RWPE1 (cell line): ENCODE results near the gene CDCA4.

ENCODE experiments used
- CTCF ChIA-PET: fragments of 350-600 bp; sonication (Branson Sonifier 250); formaldehyde crosslinking; extraction: SDS; loops from one replicate; lab custom pipeline; 2021; lab: Yijun Ruan, JAX
- POLR2A ChIA-PET: fragments of 400-600 bp; formaldehyde crosslinking; extraction: SDS; loops from one replicate; lab custom pipeline; 2020; ENCODE audit warnings: antibody characterized with exemption; ENCODE audit not compliant: low non-redundant PET; lab: Yijun Ruan, JAX
- DNase-seq: peaks from one replicate; pipeline ENCODE4 v3.0.0; 2012; ENCODE audit warnings: low spot score
- H3K27ac ChIP-seq: fragments of 450-650 bp; 2 replicates; pipeline ENCODE4 v1.5.1; 2017
- CTCF ChIP-seq: fragments of 450-650 bp; conservative IDR thresholded peaks from 2 replicates; pipeline ENCODE4 v1.5.1; 2017; ENCODE audit warnings: low read depth, mild to moderate bottlenecking

The CDCA4 gene

GRCh38 chr14:104968153-104968527 lies 52.7 kb downstream of the CDCA4 start:
- CTCF ChIA-PET = interaction anchor here (1.0 kb wide), 1 partner anchor 72 kb away, joined by 3 read pairs; no protein-coding TSS in a partner anchor
- no peak for TF ChIP-seq CTCF
- H3K27ac ChIP-seq = peak overlapping the region; percentile 100
- POLR2A ChIA-PET = interaction anchor here (0.5 to 1.5 kb wide), 3 partner anchors 120 to 512 kb away, joined by 3 to 5 read pairs (median 3); no protein-coding TSS in a partner anchor
- DNase-seq = peak; percentile 68

- H3K27ac ChIP-seq = peak overlapping the region; percentile 100
- CTCF ChIA-PET = no interaction called here
Observed at GRCh38 chr14:104967386-104968152, 53.3 kb downstream of the CDCA4 start.

DNA sequence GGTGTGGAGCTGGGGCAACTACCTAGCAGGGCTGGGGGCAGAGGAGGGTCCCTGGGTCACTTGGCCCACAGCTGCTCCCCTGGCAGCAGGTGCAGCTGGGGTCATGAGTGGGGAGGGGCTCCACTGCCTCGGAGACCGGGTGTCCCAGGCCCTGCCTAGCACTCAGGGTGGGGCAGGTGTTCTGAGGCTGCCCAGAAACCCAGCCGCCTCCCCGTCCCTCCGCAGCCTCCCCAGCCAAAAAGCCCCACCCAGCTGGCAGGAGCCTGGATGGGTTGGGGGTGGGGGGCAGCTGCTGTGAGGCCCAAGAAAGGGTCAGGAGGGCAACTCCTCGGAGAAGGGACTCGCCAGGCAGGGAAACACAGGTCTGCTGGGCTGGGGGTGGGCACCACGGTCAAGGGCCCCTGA lies 53.9 kb downstream of the CDCA4 start:
- no peak for DNase-seq
- ChIA-PET POLR2A (interaction anchor here (0.6 kb wide), 1 partner anchor 334 kb away, joined by 4 read pairs; no protein-coding TSS in a partner anchor), CTCF (no interaction called here)
- no peak for TF ChIP-seq CTCF
- H3K27ac ChIP-seq = peak overlapping the region; percentile 100

More at GRCh38 chr14:104967386-104968152, 53.3 kb downstream of the CDCA4 start:
- TF ChIP-seq CTCF = no peak
- DNase-seq = peak; percentile 47
- POLR2A ChIA-PET = interaction anchor here (0.5 to 0.6 kb wide), 3 partner anchors 334 to 513 kb away, joined by 3 to 4 read pairs (median 3); no protein-coding TSS in a partner anchor

DNA sequence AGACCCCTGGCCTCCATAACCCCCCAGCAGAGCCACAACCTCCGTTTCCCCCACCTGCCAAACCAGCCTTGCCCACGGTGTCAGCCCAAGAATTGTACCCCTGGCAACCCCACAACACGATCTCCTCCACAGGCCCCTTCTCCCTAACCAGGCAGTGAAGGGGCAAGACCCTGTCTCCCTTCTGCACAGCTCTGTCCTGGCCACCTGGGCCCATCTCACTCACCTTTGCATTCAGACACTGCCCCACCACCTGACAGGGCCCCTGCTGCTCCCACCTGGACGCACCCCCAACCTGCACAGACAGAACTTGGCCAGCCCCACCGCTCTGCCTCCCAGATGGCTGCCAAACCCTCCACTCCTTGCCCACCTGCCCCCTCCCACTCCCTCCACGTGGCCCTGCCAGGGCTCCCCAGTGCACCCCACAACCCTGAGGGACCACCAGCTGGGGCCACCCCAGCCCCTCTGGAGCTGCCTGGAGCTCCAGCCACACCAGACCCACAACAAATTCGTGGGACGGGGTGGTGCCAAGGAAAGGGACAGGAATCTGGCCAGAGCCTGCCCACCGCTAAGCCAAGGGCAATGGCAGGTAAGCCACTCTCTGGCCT lies 54.5 kb downstream of the CDCA4 start:
- ChIA-PET CTCF (no interaction called here), POLR2A (no interaction called here)
- no peak for DNase-seq
- H3K27ac ChIP-seq = peak overlapping the region; percentile 100
- TF ChIP-seq CTCF = no peak

- DNase-seq = no peak
- CTCF ChIA-PET = no interaction called here
- POLR2A ChIA-PET = no interaction called here
- peak overlapping the region; percentile 100 for H3K27ac ChIP-seq
- TF ChIP-seq CTCF = no peak
Observed at GRCh38 chr14:104965561-104966231, 55.2 kb downstream of the CDCA4 start.

GRCh38 chr14:104964546-104964945 lies 56.3 kb downstream of the CDCA4 start:
- CTCF ChIA-PET = interaction anchor here (0.7 kb wide), 1 partner anchor 126 kb away, joined by 4 read pairs; no protein-coding TSS in a partner anchor
- POLR2A ChIA-PET = no interaction called here
- peak overlapping the region; percentile 56 for H3K27ac ChIP-seq

More at GRCh38 chr14:104964546-104964945, 56.3 kb downstream of the CDCA4 start:
- DNase-seq = no peak
- TF ChIP-seq CTCF = no peak
